Testis (tissue), 3 donors: ENCODE measurements around the gene NAGLU. TPM values are rescaled to one million over a fixed set of nuclear protein-coding genes. Genes with fewer than 3 reads are reported as not detected.

Experiments used
- DNase-seq: peaks from one replicate; pipeline ENCODE4 v3.0.0-alpha.2; 2019
- H3K27ac ChIP-seq, 2 donors: fragments of 200-600 bp; sonication (generic); one replicate each; pipeline ENCODE4 v1.5.1; 2019
- H3K27me3 ChIP-seq: fragments of 200-600 bp; sonication (generic); one replicate; pipeline ENCODE4 v1.5.1; 2019
- H3K36me3 ChIP-seq: fragments of 200-600 bp; sonication (generic); one replicate; pipeline ENCODE4 v1.5.1; 2017; ENCODE audit warnings: low read depth; ENCODE audit errors: missing control alignments
- H3K4me1 ChIP-seq: fragments of 200-600 bp; sonication (generic); one replicate; pipeline ENCODE4 v1.5.1; 2019
- H3K4me3 ChIP-seq, 2 donors: fragments of 200-600 bp; sonication (generic); one replicate each; pipeline ENCODE4 v1.5.1; 2017 to 2019
- H3K9me3 ChIP-seq: fragments of 200-600 bp; sonication (generic); one replicate; pipeline ENCODE4 v1.5.1; 2017
- POLR2A ChIP-seq: fragments of 450-650 bp; IDR thresholded peaks from one replicate; pipeline ENCODE4 v1.6.1; 2017; ENCODE audit warnings: antibody characterized with exemption, mild to moderate bottlenecking, moderate library complexity
- WGBS, 2 donors: methylation state at CpG; one replicate each; pipeline ENCODE4 v1.1.5; 2018; 5-methylcytosine and 5-hydroxymethylcytosine counted together
- intact Hi-C: fragments of 100-400 bp; cut with DNase I; formaldehyde crosslinking; loops from one replicate; pipeline ENCODE4 v1.15.1; 2023; ENCODE audit warnings: low total_unique reads
- polyA plus RNA-seq: library from polyadenylated mRNA; stranded (reverse); fragments of 350-450 nt; fragmentation: Illumina TruSeq; extraction: RNeasy Lipid Tissue Mini Kit (QIAGEN cat#74804); gene quantifications from one replicate; pipeline ENCODE4 v1.2.3, GENCODE V29; 2014; ENCODE audit warnings: low read depth, low replicate concordance; ENCODE audit not compliant: insufficient read depth
- total RNA-seq, 2 donors: library from RNA; depleted of rRNA; stranded (reverse); fragments of >200 nt; gene quantifications; one replicate each; pipeline ENCODE4 v1.2.3, GENCODE V29; 2016
- TF ChIP-seq, protein P1 (sequence below), 3 experiments: fragments of 450-650 bp in 2 of 3; fragments of 200-600 bp in 1 of 3; sonication (generic) in 1 of 3; IDR thresholded peaks; one replicate each; pipeline ENCODE4 v1.5.1; 2016 to 2019; ENCODE audit warnings: antibody characterized with exemption in 3 of 3, mild to moderate bottlenecking in 2 of 3, moderate library complexity in 1 of 3

Gene NAGLU
- total and polyA plus RNA-seq, 3 donors from 2014 or later = 18.9 to 40.6 (median 37.6) TPM

DNA sequence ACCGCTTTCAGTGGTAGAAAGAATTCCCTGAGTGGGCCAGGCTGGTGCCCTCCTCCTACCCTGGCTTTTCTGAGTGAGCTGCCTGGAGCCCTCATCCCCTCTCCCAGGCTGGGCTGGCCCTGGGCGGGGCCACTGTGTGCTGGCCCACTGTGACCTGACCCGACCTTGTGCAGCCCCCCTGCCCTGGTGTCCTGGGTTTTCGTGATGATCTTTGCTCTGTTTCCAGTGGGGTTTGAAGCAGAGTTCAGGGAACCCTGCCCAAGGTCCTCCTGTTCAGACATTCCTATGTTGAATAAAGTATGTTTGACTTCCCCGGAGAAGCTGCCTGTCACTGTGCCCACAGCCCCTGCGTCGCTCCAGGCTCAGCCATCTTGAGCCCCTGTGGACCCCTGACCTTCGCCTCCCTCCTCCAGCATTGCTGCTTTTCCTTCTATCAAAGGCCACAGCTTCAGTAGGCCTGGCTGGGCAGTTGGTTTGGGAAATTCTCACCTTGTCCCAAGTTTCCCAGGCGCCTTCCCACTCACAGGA, 13.7 kb upstream of the NAGLU start:
- Histone ChIP-seq H3K4me1 (peaks cover 83% of the 10 kb centered on the region), H3K27ac (peak overlapping the region; percentile 93), H3K9me3 (no peaks in the 10 kb centered on the region), H3K4me3 (no peak overlapping the region), H3K27me3 (no peaks in the 10 kb centered on the region), H3K36me3 (no peaks in the 10 kb centered on the region)
- intact Hi-C loops = loop anchor here (10.0 kb wide), 1 partner anchor 98 kb away; the partner anchor contains the start of gene CAVIN1
- 55 to 60% methylated on average over 7 to 9 of the region's 9 CpGs for WGBS, 2 donors
- no peak for DNase-seq
- TF ChIP-seq POLR2A = no peak
- TF ChIP-seq, protein P1, sequence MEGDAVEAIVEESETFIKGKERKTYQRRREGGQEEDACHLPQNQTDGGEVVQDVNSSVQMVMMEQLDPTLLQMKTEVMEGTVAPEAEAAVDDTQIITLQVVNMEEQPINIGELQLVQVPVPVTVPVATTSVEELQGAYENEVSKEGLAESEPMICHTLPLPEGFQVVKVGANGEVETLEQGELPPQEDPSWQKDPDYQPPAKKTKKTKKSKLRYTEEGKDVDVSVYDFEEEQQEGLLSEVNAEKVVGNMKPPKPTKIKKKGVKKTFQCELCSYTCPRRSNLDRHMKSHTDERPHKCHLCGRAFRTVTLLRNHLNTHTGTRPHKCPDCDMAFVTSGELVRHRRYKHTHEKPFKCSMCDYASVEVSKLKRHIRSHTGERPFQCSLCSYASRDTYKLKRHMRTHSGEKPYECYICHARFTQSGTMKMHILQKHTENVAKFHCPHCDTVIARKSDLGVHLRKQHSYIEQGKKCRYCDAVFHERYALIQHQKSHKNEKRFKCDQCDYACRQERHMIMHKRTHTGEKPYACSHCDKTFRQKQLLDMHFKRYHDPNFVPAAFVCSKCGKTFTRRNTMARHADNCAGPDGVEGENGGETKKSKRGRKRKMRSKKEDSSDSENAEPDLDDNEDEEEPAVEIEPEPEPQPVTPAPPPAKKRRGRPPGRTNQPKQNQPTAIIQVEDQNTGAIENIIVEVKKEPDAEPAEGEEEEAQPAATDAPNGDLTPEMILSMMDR (IDR thresholded peaks at IDR 0.05) = no peak

DNA sequence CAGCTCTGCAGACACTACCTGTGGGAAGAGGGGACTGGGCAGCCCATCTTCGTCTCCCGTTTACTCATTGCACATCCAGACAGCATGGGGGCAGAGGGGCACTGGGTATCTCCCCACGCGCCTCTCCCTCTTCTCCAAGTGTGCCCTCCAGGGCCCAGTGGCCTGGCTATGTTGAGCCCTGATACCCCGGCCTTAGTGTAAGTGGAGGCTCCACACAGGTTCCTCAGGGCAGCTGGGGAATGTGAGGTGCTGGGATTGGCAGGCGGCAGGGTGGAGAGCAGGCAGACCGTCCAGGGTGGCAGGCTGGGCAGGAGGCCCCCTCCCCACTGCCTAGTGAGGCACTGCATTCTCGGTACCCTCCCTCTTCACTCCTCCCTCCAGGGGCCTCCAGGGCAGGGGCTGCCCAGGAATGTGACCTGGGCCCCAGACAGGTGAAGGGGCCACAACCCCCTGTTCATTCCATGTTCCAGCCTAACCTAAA, 13.2 kb upstream of the NAGLU start:
- H3K36me3 ChIP-seq = no peaks in the 10 kb centered on the region
- H3K9me3 ChIP-seq = no peaks in the 10 kb centered on the region
- no peak overlapping the region for H3K4me3 ChIP-seq
- H3K4me1 ChIP-seq = peaks cover 78% of the 10 kb centered on the region
- WGBS, 2 donors = 78 to 84% methylated on average over 8 of the region's 8 CpGs
- no peak for DNase-seq
- H3K27ac ChIP-seq = peak overlapping the region; percentile 93
- TF ChIP-seq, protein P1 (IDR thresholded peaks at IDR 0.05) = no peak
- no peak for TF ChIP-seq POLR2A
- no peaks in the 10 kb centered on the region for H3K27me3 ChIP-seq
- intact Hi-C loops = loop anchor here (10.0 kb wide), 1 partner anchor 98 kb away; the partner anchor contains the start of gene CAVIN1

DNA sequence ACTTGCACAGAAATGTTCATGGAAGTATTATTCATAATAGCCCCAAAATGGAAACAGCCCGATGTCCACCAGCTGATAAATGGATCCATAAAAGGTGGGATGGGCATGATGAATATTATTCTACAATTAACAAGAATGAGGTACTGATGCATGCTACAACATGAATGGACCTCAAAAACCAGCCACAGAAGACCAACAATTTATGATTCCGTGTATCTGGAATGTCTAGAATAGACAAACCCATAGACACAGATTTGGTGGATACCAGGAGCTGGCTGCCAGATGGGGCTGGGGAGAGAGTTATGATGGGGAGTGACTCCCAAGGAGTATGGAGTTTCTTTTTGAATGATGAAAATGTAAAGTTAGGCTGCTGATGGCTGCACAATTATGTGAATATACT, 10.8 kb upstream of the NAGLU start:
- Histone ChIP-seq H3K4me3 (no peak overlapping the region), H3K36me3 (no peaks in the 10 kb centered on the region), H3K9me3 (no peaks in the 10 kb centered on the region), H3K4me1 (peaks cover 55% of the 10 kb centered on the region), H3K27me3 (no peaks in the 10 kb centered on the region), H3K27ac (peak overlapping the region in 1 of 2 donors; percentile 93)
- TF ChIP-seq, protein P1 (IDR thresholded peaks at IDR 0.05) = no peak
- no peak for TF ChIP-seq POLR2A
- no peak for DNase-seq
- intact Hi-C loops = loop anchor here (10.0 kb wide), 1 partner anchor 100 kb away; the partner anchor contains the start of gene CAVIN1
- WGBS, 2 donors = 70 to 81% methylated on average over 2 of the region's 2 CpGs

DNA sequence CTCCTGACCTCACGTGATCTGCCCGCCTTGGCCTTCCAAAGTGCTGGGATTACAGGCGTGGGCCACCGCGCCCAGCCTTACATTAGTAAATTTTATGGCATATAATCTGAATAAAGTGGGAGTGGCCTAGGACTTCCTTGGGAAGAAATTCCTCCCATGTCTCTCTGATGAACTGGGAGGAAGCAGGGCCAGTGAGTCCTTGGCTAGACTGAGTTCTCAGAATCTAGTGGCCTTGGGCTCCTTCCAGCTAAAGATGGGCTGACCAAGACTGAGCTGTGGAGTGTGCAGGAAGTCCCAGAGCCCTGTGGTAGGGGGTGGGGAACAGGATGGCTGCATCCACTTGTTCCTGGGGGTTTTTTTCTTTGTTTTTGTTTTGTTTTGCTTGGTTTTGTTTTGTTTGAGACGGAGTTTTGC, 10.0 kb upstream of the NAGLU start:
- peaks cover 46% of the 10 kb centered on the region for H3K4me1 ChIP-seq
- no peaks in the 10 kb centered on the region for H3K36me3 ChIP-seq
- intact Hi-C loops = loop anchor here (10.0 kb wide), 1 partner anchor 101 kb away; the partner anchor contains the start of gene CAVIN1
- H3K9me3 ChIP-seq = no peaks in the 10 kb centered on the region
- DNase-seq = peak; percentile 88
- WGBS, 2 donors = 47 to 53% methylated on average over 6 of the region's 6 CpGs
- H3K27me3 ChIP-seq = no peaks in the 10 kb centered on the region
- H3K27ac ChIP-seq = peak overlapping the region; percentile 9 to 93
- H3K4me3 ChIP-seq = no peak overlapping the region
- TF ChIP-seq, protein P1 (IDR thresholded peaks at IDR 0.05) = no peak
- TF ChIP-seq POLR2A = no peak

DNA sequence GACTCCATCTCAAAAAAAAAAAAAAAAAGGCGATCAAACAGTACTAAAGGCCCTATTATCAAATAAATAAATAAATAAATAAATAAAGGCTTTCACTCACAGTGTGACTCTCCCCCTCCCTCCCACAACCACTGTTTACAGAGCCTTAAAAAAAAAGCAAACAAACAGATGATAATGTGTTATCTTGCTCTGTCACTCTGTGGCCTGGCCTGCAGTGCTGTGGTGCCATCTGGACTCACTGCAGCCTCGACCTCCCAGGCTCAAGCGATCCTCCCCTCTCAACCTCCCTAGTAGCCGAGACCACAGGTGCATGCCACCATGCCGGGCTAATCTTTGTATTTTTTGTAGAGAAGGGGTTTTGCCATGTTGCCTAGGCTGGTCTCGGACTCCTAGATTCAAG, 8.1 kb upstream of the NAGLU start:
- no peak overlapping the region for H3K4me3 ChIP-seq
- intact Hi-C loops = loop anchor here (10.0 kb wide), 1 partner anchor 103 kb away; the partner anchor contains the start of gene CAVIN1
- TF ChIP-seq, protein P1 (IDR thresholded peaks at IDR 0.05) = no peak
- no peak for TF ChIP-seq POLR2A
- H3K4me1 ChIP-seq = peaks cover 30% of the 10 kb centered on the region
- no peaks in the 10 kb centered on the region for H3K9me3 ChIP-seq
- no peaks in the 10 kb centered on the region for H3K27me3 ChIP-seq
- WGBS, 2 donors = 91 to 92% methylated on average over 6 of the region's 6 CpGs
- no peak overlapping the region for H3K27ac ChIP-seq
- DNase-seq = no peak
- no peaks in the 10 kb centered on the region for H3K36me3 ChIP-seq
